ENCODE measurements around the gene CFAP299.
"Not testable (repeated sequence)": the region's sequence is repeated elsewhere in the genome, so short reads cannot be mapped to it uniquely, and the experiment has no call there.

CFAP299 gene

DNA sequence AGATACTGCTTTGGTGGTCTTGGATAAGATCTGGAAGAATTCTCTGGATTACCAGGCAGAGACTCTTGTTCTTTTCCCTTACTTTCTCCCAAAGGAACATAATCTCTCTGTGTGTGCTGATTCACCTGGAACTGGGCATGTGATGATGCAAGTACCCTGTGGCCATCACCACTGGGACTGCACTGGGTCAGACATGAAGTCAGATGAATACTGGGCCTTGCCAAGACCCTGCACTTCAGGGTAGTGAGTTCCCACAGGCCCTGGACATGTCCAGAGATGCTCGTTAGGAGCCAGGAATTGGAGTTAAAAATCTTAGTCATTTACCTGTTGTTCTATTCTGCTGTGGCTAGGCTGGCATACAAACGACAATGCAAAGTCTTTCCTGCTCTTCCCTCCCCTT lies 404.8 kb downstream of the CFAP299 start:
- no peak for DNase-seq

DNA sequence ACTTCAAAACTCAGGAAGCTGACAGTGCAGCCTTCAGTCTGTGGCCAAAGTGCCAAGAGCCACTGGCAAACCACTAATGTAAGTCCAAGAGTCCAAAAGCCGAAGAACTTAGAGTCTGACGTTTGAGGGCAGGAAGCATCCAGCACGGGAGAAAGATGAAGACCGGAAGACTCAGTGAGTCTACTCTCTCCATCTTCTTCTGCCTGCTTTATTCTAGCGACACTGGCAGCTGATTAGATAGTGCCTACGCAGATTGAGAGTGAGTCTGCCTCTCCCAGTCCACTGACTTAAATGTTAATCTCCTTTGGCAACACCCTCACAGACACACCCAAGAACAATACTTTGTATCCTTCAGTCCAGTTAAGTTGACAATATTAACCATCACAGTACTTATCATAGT lies 414.0 kb downstream of the CFAP299 start:
- DNase-seq = not testable (repeated sequence)

DNA sequence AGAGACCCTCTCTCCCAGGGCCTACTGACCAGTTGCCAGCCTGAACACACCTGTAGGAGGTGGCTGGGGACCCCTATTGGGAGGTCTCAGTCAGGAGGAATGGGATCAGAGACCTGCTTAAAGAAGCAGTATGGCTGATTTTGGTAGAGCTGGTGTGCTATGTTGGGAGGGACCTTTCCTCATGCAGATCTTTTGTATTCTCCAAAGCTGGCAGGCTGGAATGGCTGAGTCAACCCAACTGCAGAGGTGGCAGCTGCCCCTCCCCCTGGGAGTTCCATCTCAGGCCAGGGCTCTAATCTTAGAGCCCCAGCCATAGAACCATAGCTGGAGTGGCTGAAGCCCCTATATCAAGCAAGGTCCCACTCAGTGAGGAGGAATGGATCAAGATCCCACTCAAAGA lies 415.7 kb downstream of the CFAP299 start:
- no peak for DNase-seq

DNA sequence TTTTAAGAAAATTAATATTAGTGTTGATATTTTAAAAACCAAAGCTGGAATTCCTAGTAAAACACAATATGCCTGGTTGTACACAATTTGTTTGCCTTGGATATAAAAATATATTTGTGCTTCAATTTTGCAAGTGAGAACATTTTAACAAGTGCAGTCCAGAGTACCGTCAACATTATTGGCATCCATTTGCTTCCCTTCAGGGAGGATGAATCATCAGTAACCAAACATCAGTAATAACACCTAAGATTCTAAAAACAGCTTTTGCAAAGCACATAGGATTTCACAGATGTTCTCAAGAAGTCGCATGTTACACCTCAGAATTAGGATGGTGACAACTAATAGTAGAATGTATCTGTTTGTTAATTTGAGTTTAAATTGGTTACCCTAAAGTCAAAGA lies 432.4 kb downstream of the CFAP299 start:
- DNase-seq = no peak

DNA sequence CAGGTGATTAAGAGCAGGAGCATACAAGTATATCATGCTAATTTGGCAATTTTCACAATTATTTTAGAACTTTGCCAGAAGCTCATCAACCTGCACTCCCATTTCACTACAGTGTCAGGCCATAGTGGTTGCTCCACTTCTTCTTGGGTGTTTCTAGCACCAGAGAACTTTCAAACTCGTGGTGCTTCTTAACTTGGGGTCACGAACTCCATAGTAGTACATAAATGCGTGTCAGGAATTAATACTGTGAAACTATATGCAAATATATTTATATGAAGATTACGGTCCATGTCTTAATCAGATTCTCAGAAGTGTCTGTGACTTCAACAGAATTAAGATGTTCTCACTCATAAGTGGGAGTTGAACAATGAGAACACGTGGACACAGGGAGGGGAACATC lies 440.6 kb downstream of the CFAP299 start:
- no peak for DNase-seq

DNA sequence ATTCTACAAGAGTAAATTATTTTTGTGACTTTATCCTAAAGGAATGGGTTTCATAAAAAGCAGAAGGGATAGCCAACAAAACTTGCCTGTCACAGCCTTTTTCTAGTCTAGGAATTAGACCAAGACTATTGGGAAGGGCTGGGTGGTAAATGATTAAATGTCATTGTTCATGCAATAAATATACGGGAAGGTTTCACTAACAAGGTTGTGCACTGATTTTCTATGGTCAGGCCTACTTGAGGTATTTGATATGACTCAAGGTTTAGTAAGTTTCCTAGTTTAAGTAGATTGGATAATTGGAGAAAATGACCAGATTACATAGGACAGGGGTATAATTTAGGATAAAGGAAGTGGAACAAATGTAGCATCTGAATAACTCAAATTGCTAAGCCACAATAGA lies 445.9 kb downstream of the CFAP299 start:
- no peak for DNase-seq

DNA sequence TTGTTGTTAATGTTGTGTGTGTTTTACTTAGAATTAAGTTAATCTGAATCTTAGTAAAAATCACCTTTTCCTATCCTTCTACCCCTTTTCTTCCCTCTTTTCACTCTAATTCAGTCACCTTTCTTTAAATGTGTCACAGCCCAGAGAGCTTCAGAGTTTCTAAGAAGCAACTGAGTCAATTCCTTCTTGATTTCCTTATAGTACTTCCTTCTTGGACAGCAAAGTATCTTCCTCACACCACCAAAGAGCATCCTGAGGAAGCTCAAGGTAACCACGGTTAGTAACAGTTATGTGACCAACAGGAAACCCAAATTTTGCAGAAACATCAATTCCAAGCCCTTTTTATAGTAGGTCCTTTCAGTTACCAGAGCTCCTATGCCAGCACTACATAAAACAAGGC lies 451.8 kb downstream of the CFAP299 start:
- DNase-seq = no peak

DNA sequence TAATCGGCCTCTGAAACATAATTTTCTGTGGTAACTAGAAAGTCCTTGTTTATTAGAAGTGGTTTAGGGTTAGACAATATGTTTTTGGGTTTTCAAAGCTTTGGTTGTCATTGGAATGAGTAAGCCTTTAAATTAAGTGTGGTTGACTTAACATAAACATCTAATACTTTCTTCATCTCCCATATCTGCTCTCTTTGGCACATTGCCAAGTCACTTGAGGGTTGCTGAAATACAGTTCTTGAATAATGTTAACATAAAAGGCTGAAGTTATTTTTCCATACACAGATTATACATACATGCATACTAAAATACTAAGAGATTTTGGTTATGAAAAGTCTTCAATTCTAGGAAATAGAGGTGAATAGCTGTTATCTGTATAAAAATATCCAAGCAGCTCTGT lies 453.3 kb downstream of the CFAP299 start:
- DNase-seq = no peak

DNA sequence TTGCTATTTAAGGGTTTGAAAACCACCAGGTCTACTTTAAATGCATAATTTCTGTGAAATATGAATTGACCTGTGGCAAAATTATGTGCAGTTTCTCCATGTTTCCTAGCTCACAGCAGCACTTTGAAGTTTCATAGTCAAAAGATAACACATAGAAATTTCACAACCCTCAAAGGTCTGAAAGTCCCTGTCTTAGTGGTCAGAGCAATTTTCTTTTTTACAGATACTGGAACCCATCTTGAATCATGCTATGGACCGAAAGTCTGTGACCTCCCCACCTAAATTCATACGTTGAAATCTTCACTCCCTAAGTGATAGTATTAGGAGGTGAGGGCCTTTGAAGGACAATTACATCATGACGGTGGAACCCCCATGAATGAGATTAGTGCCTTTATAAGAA lies 454.6 kb downstream of the CFAP299 start:
- no peak for DNase-seq

DNA sequence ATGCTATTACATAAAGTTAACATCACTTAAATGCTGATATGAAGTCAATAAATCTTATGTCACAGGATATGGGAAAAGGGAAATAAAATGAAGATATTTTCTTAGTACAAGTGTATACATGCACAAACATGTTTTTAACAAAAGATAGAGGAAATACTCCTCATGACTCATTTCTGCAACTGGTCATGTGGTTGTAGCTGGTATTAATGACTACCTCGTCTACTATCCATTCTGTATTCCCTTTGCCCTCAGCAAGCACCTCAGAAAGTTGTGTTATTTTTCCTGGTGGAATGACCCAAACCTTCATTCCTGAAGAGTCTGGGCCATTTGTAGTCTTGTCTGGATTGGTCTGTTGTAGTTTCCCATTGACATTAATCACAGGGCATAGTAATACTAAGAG lies 458.1 kb downstream of the CFAP299 start:
- not testable (repeated sequence) for DNase-seq

DNA sequence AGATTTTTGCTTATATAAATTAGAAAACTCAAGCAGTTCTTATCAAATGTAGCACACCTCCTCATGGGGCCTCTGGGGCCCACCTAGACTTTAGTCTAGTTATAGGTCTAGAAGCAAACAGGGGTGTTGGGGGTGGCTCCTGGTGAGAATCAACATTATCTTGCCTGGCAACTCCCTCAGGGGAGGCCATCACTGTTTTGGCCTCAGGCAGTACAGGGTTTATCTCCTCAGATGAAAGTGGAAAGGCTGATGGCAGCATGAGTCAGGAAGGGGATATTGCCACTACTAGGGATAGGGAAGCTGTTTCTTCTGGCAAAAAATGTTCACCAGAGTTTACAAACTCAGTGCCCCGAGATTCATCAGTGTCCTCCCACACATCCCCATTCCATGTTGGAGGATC lies 462.6 kb downstream of the CFAP299 start:
- DNase-seq = no peak

DNA sequence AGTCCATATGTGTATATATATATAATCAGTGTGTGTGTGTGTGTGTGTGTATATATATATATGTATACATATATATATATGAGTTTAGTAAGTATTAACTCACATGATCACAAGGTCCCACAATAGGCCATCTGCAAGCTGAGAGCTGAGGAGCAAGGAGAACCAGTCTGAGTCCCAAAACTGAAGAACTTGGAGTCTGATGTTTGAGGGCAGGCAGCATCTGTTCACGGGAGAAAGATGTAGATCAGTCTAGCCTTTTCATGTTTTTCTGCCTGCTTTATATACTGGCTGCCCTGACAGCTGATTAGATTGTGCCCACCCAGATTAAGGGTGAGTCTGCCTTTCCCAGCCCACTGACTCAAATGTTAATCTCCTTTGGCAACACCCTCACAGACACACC lies 465.2 kb downstream of the CFAP299 start:
- DNase-seq = not testable (repeated sequence)

DNA sequence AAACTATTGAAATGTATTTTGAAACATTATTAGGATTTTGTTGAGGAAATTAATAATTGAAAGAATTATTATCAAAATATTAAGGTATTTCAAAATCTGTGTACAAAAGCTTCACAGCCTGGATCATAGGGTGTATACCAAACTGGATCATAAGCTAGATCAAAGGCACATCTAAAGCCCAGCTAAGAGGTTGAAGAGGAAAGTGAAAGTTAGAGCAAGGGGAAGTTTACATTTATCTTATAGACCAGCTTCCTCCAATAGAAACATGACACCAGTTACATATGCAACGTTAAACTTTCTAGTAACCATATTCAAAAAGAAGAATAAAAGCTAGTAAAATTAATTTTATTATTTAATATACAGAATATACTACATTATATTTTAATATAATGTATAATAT lies 467.8 kb downstream of the CFAP299 start:
- DNase-seq = no peak

DNA sequence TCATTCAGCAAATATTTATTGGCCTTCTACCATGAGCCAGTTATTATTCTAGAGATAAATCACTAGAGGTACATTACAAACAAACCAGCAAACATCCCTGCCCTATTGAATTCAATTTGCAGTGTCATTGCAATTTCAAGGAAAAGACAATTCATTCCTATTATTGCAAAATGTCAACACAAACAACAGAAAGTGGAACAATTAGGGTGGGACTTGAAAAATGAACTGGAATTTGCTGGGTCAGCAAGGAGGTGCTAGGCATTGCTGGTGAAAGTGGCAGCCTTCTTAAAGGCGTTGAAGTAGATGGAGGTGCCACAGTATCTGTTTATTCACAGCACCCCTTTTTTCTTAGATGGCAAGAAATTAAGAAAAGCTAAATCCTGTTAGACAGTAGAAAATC lies 470.9 kb downstream of the CFAP299 start:
- no peak for DNase-seq

DNA sequence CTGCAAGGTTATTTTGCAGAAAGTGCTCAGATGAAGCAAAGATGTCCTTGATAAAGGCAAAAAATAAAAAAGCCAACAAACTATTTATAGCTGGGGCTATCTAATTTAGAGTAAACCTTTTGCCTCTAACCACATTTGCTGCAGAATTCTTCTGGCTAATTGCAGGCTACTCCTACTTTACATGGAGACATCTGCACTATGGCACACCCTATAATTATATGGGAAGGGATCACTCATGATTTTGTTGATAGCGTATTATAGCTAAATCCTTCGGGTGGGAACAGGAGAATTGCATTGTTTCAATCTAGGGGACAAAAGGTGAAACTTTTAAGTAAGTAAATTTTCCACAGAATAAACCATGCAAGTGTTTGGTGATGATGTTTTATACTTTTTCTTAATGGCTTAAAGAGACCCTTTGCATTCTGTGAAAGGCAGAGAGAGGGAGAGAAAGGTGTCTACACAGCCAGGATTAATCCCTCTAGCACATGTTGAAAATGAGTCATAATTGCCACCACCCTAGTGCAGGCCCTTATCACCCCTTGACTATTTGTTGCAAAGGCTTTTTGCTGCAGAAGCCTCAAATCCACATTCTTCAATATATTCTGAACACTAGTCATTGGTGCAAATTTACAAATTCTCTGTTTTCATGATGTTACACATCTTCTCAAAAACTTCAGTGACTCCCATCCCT lies 473.7 kb downstream of the CFAP299 start:
- DNase-seq = no peak

DNA sequence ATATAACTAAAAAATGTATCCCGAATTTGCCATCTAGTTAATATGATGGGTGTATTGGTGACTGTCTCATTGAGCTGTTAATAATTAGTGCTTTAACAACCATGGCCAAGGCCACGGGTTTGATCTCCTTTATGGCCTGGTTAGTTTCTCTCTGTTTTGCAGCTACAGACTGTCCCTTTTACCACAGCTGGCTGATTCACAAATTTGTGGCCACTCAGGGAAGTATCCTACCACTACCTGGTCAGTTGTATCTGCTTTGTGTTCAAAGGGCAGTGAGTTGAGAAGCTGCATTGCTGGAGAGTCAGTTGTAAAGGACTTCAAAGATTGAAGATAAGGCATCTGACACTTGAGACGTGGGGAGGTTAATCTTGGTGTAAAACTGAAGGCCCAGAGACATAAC lies 475.9 kb downstream of the CFAP299 start:
- no peak for DNase-seq

DNA sequence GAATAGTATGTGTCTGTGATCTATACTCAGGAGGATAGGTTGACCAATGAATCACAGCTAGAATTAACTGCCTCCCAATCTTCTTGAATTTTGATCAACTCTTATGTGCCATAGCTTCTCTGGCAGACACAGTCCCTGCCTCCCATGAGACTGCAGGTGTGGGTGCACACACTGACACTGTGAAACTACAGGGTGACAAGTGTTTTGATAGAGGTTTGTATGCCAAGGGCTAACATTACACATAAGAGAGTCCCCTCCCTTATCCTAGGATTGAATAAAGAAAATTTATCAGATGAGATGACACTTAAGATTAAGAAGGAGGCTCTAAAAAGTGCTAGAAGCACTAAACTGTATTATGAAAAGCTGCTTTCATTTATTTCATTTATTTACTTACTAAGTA lies 476.6 kb downstream of the CFAP299 start:
- no peak for DNase-seq

DNA sequence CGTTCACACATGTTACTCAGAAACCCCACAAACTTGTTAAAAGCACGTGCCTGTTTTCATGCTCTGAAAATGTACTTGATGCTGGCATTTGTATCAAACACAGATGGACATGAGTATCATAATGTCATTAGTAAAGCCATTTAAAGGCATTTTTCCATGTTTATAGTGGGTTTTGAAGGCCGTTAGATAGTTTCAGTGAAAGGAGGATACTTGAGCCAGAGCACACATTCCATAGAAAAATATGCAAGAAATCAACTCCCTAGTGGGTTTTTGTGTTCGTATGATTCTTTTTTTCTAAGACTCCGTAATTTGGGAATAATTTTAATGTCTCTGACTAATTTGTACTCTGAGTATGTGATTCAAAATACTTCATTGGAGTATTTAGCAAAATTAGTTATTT lies 478.7 kb downstream of the CFAP299 start:
- no peak for DNase-seq

DNA sequence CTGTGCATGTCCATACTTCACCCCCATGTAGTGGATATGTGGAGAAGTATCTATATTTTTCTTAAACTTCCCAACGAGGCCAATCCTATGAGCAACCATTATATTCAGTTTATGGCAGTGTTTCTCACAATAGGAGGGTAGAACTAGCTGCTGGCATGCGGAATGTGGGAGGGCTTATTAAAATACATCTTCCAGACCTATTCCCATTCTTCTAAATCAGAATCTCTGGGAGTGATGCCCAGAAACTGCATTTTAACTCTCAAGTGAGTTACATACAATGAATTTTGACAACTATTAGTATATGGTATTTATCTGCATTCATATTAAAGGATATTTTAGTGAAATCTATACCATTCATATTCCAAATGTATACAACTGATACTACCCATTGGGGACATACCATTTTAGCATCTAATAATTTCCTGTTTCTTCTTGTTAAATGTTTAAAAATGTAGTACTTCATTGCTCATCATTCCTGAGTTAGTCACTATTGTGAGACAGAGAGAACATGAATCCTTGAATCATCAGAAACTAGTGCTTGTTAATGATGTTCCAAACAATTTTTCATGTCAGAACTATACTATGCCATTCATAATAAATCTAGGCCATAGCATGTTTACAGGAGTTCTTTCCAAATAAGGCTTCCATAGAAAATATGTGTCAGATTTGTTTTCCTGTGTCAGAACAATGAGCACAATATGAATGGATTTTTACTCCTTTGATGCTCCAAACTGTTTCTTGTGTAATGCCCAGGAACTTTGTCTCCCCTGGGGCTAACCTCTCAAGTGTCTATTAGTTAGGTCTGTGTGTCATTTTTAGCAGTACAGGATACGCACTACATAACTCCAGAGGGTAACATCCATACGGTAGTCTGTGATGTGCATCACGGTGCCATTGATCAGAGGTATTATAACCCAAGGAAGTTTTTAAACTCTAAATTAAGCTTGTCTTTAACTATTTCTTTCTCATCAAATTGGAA lies 496.1 kb downstream of the CFAP299 start:
- no peak for DNase-seq

DNA sequence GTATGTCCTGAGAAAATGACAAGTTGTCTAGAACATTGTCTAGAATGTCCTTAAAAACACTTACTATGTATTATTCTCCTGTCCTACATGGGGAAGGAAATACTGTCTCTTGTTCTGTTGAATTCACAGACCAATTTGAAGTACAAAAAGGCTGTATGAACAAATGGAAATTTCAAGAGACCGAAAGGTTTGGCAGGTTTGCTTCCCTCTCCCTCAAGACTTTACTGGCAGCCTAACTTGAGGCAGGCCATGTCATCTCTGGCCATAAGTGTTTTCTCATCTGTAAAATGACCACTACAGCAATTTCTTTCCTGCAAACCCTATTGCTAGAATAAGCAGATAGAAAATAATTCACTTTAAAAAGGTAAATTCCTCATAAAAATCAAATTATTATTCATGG lies 503.8 kb downstream of the CFAP299 start:
- no peak for DNase-seq

DNA sequence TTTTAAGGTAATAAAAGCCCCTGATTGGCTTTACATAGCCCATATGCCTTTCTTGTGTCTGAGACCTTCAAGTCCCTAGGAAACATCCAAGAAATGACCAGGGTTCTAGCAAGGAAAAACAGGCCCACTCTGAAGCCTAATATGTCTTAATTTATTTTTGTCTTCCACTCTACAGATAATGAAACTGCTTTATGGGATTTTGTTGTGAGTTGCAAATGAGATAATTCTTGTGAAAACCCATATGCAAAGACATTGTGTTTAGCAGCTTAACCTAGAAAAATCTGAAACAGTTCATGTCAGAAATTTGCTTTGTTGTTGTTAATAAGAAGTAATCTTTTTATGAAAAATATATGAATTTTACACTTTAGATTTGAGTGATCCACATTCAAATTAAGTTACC lies 504.3 kb downstream of the CFAP299 start:
- no peak for DNase-seq

DNA sequence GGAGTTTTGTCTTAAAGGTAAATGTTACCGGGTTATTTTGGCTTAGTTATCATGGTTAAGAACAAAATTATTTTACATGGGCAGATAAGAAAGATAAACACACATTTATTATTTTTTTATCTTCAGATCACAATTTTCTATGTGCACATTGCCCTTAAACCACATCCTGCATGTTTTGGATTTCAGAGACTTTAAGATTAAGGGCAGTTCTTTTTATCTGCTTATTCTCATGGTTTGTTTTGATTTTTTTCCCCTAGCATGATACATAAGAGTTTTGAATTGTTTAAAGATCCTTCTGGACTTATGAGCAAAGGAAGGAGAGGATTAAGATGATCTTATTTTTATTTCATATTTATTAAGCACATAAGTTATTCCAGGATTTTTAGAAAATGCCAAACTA lies 504.9 kb downstream of the CFAP299 start:
- no peak for DNase-seq

DNA sequence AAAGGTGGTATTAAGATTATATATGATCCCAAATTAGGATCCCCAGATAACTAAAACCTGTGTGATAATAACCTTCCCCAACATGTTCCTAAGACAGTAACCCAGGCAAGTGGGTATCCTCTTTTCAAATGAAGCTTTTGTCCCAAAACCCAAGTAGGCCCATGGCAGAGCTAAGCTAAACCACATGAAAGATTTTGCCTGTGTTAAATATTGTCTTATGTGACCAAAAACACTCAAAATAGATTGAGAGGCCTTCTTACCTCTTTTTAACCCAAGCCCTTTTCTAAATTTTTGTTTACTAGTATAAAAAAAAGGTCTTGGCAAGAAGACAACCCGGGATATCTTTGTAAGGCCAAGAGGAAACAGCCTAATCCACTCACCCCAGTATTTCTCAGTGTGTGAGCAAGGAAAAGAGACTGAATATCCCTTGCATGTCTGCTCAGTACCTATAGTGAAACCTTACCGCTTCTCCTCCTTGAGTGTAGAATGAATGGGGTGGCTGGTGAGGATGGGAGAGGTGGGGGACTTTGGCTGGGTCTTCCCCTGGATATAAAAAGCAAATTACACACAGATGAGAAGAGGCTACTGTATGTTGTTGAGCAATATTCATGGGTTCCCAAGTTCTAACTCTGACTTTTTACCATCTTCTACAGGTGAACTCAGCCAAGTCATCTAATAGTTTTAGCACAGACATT lies 506.2 kb downstream of the CFAP299 start:
- no peak for DNase-seq

DNA sequence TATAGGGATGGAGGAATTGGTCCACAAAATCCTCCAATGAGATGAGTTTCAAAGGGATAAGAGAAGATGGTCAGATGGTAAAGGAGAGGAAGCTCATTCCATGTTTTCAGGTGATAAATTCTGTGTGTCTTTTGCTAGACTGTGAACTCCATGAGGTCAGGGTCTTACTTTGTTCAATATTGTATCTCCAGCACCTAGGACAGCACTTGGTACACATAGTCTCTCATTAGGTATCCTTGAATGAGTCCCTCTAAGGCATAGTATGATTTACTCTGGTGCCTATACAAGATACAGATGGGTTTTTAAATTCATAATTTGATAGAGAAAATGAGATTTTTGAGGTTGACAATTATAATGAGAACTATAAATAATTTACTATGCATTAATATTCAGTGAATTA lies 510.7 kb downstream of the CFAP299 start:
- DNase-seq = no peak
